Activated T-cell treated with anti-CD3 and anti-CD28 coated beads, Interleukin-2, amount 50 U/mL, for 72 hours (primary cell): ENCODE measurements around the gene TMEM62. TPM values are rescaled to one million over a fixed set of nuclear protein-coding genes. Genes with fewer than 3 reads are reported as not detected.
"Not testable (repeated sequence)": the region's sequence is repeated elsewhere in the genome, so short reads cannot be mapped to it uniquely, and the experiment has no call there.

Experiments used
- ATAC-seq, 2 donors: fragments of 150-1000 bp; cut with Tn5 transposase; replicated peaks in 1 of 2; 2 replicates each; pipeline ENCODE4 v1.10.0; 2021; ENCODE audit warnings: moderate library complexity in 2 of 2, mild to moderate bottlenecking in 1 of 2
- DNase-seq, 2 donors: peaks; one replicate each; pipeline ENCODE4 v3.0.0; 2021 to 2022; ENCODE audit warnings: mixed read lengths in 1 of 2
- H3K27ac Mint-ChIP-seq: one replicate; pipeline ENCODE4 v1.8.0; 2022; ENCODE audit warnings: mild to moderate bottlenecking, moderate library complexity, mixed read lengths
- H3K27me3 Mint-ChIP-seq: one replicate; pipeline ENCODE4 v1.8.0; 2022; ENCODE audit warnings: low read depth, mixed read lengths
- H3K36me3 Mint-ChIP-seq, 2 donors: one replicate each; pipeline ENCODE4 v1.8.0; 2022; ENCODE audit warnings: mixed read lengths in 2 of 2, mild to moderate bottlenecking in 1 of 2; ENCODE audit not compliant: insufficient read depth in 2 of 2
- H3K4me1 Mint-ChIP-seq: one replicate; pipeline ENCODE4 v1.8.0; 2022; ENCODE audit warnings: low read depth, mixed read lengths
- H3K4me3 Mint-ChIP-seq, 2 donors: one replicate each; pipeline ENCODE4 v1.8.0; 2022; ENCODE audit warnings: mild to moderate bottlenecking in 2 of 2, mixed read lengths in 2 of 2, moderate library complexity in 2 of 2
- H3K9me3 Mint-ChIP-seq, 2 donors: one replicate each; pipeline ENCODE4 v1.8.0; 2022; ENCODE audit warnings: mixed read lengths in 2 of 2
- total RNA-seq, 2 donors: library from RNA; stranded (reverse); gene quantifications; one replicate each; pipeline ENCODE4 v1.2.3, GENCODE V29; 2022

The TMEM62 gene
- total RNA-seq, 2 donors from 2014 or later: 17.1 to 19.2 TPM

- Mint-ChIP-seq H3K4me1 (peaks cover 14% of the 10 kb centered on the region), H3K27me3 (peaks cover 16% of the 10 kb centered on the region)
- H3K36me3 Mint-ChIP-seq, H3K27ac Mint-ChIP-seq, ATAC-seq, H3K9me3 Mint-ChIP-seq, DNase-seq, H3K4me3 Mint-ChIP-seq: not testable (repeated sequence)
Measured at GRCh38 chr15:43128174-43128979, 5.0 kb upstream of the TMEM62 start.

GRCh38 chr15:43128980-43129335 lies 4.4 kb upstream of the TMEM62 start:
- Mint-ChIP-seq H3K9me3 (peaks cover 0 to 3% of the 10 kb centered on the region in 2 donors), H3K4me1 (peaks cover 8% of the 10 kb centered on the region), H3K4me3 (no peak overlapping the region), H3K27me3 (peaks cover 15% of the 10 kb centered on the region), H3K27ac (no peak overlapping the region), H3K36me3 (no peaks in the 10 kb centered on the region)
- DNase-seq: no peak
- ATAC-seq: no peak

GRCh38 chr15:43132830-43133429 lies 456 bp upstream of the TMEM62 start:
- Mint-ChIP-seq H3K4me3 (peak overlapping the region; percentile 93 to 94), H3K27me3 (peaks cover 6% of the 10 kb centered on the region), H3K4me1 (peaks cover 21% of the 10 kb centered on the region), H3K9me3 (peaks cover 0 to 3% of the 10 kb centered on the region in 2 donors), H3K27ac (peak overlapping the region; percentile 85), H3K36me3 (peaks cover 2% of the 10 kb centered on the region in 2 donors)
- no peak for DNase-seq
- no peak for ATAC-seq

GRCh38 chr15:43134157-43134635 lies 810 bp downstream of the TMEM62 start:
- DNase-seq (peak; percentile 14 to 28), ATAC-seq (peak; percentile 14 to 35)
- Mint-ChIP-seq H3K36me3 (peaks cover 6% of the 10 kb centered on the region in 2 donors), H3K4me3 (peak overlapping the region; percentile 91 to 96), H3K27ac (peak overlapping the region; percentile 86), H3K4me1 (peaks cover 21% of the 10 kb centered on the region), H3K27me3 (peaks cover 6% of the 10 kb centered on the region), H3K9me3 (no peaks in the 10 kb centered on the region)

DNA sequence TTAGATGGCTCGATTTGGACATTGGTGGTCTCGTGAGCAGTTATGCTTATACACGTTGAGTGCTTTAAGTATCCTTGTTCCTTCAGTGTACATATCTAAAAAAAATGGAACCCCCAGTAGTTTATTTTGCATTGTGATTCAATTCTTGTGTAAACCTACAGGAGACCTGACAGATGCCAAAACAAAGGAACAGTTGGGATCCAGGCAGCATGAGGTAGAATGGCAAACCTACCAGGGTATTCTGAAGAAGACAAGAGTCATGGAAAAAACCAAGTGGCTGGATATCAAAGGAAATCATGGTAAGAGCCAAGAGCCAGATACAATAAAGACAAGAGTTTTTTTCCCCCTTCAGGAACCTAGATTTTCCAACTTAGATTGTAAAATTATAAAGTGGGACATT lies 2.0 kb downstream of the TMEM62 start:
- Mint-ChIP-seq H3K4me1 (peaks cover 21% of the 10 kb centered on the region), H3K27me3 (peaks cover 6% of the 10 kb centered on the region), H3K27ac (no peak overlapping the region), H3K9me3 (no peaks in the 10 kb centered on the region), H3K4me3 (peak overlapping the region in 1 of 2 donors; percentile 96), H3K36me3 (peaks cover 10% of the 10 kb centered on the region in 2 donors)
- DNase-seq (no peak), ATAC-seq (no peak)

GRCh38 chr15:43143203-43143941 lies 10.0 kb downstream of the TMEM62 start:
- H3K27ac Mint-ChIP-seq: peak overlapping the region; percentile 54
- DNase-seq (no peak), ATAC-seq (peak in 1 of 2 donors; percentile 28)
- no peaks in the 10 kb centered on the region for H3K27me3 Mint-ChIP-seq
- no peaks in the 10 kb centered on the region for H3K9me3 Mint-ChIP-seq
- peaks cover 11 to 13% of the 10 kb centered on the region in 2 donors for H3K36me3 Mint-ChIP-seq
- no peak overlapping the region for H3K4me3 Mint-ChIP-seq
- H3K4me1 Mint-ChIP-seq: peaks cover 12% of the 10 kb centered on the region

DNA sequence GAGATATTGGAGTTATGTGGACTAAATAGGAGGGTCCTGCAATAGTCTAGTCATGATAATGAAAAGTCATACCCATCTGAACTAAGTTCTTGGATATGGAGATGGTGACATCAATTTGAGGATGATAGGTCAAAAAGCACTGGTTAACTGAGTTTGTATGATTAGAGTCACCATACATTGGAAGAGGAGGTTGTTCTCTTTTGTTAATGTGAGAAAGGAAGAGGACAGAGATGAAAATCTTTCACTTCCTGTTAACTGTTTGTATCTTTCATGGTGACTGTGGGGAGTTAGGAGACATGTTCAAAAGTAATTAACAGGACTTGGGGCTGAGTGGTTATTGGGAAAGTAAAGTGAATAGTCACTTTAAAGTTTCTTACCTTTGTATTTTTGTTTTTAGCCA lies 11.1 kb downstream of the TMEM62 start:
- H3K27ac Mint-ChIP-seq: peak overlapping the region; percentile 0
- no peaks in the 10 kb centered on the region for H3K9me3 Mint-ChIP-seq
- no peaks in the 10 kb centered on the region for H3K27me3 Mint-ChIP-seq
- peaks cover 5 to 6% of the 10 kb centered on the region in 2 donors for H3K36me3 Mint-ChIP-seq
- DNase-seq (no peak), ATAC-seq (no peak)
- peaks cover 12% of the 10 kb centered on the region for H3K4me1 Mint-ChIP-seq
- H3K4me3 Mint-ChIP-seq: no peak overlapping the region

GRCh38 chr15:43146184-43146583 lies 12.8 kb downstream of the TMEM62 start:
- no peaks in the 10 kb centered on the region for H3K9me3 Mint-ChIP-seq
- no peaks in the 10 kb centered on the region for H3K27me3 Mint-ChIP-seq
- ATAC-seq (no peak), DNase-seq (no peak)
- H3K36me3 Mint-ChIP-seq: peaks cover 2 to 4% of the 10 kb centered on the region in 2 donors
- no peak overlapping the region for H3K4me3 Mint-ChIP-seq
- H3K4me1 Mint-ChIP-seq: peaks cover 13% of the 10 kb centered on the region
- H3K27ac Mint-ChIP-seq: no peak overlapping the region

GRCh38 chr15:43150191-43150929 lies 17.0 kb downstream of the TMEM62 start:
- DNase-seq (no peak), ATAC-seq (no peak)
- Mint-ChIP-seq H3K4me1 (peaks cover 15% of the 10 kb centered on the region), H3K27me3 (no peaks in the 10 kb centered on the region), H3K27ac (no peak overlapping the region), H3K36me3 (peaks cover 5 to 11% of the 10 kb centered on the region in 2 donors), H3K9me3 (no peaks in the 10 kb centered on the region), H3K4me3 (no peak overlapping the region)

- DNase-seq: no peak
- H3K27me3 Mint-ChIP-seq: no peaks in the 10 kb centered on the region
Measured at GRCh38 chr15:43151688-43152087, 18.3 kb downstream of the TMEM62 start.

GRCh38 chr15:43153269-43153668 lies 19.9 kb downstream of the TMEM62 start:
- Mint-ChIP-seq H3K9me3 (no peaks in the 10 kb centered on the region), H3K27me3 (no peaks in the 10 kb centered on the region), H3K4me1 (peaks cover 15% of the 10 kb centered on the region), H3K27ac (peak overlapping the region; percentile 79), H3K36me3 (peaks cover 5 to 13% of the 10 kb centered on the region in 2 donors), H3K4me3 (no peak overlapping the region)
- no peak for ATAC-seq
- DNase-seq: no peak

More at GRCh38 chr15:43151688-43152087, 18.3 kb downstream of the TMEM62 start:
- peak; percentile 41 to 49 for ATAC-seq
- H3K4me1 Mint-ChIP-seq: peaks cover 15% of the 10 kb centered on the region
- no peak overlapping the region for H3K27ac Mint-ChIP-seq
- H3K4me3 Mint-ChIP-seq: peak overlapping the region in 1 of 2 donors; percentile 39
- no peaks in the 10 kb centered on the region for H3K9me3 Mint-ChIP-seq
- H3K36me3 Mint-ChIP-seq: peaks cover 5 to 9% of the 10 kb centered on the region in 2 donors

GRCh38 chr15:43165801-43166325 lies 32.5 kb downstream of the TMEM62 start:
- no peaks in the 10 kb centered on the region for H3K27me3 Mint-ChIP-seq
- H3K36me3 Mint-ChIP-seq: peaks cover 7 to 12% of the 10 kb centered on the region in 2 donors
- H3K9me3 Mint-ChIP-seq: no peaks in the 10 kb centered on the region
- peaks cover 14% of the 10 kb centered on the region for H3K4me1 Mint-ChIP-seq
- no peak overlapping the region for H3K4me3 Mint-ChIP-seq
- ATAC-seq (peak; percentile 64 to 72), DNase-seq (peak in 1 of 2 donors; percentile 7)
- no peak overlapping the region for H3K27ac Mint-ChIP-seq
